Psoas muscle (tissue), 8 donors: ENCODE results near the gene DMAC2. TPM values are rescaled to one million over a fixed set of nuclear protein-coding genes. Genes with fewer than 3 reads are reported as not detected.

Experiments
- ATAC-seq, 4 donors: fragments of 200-7000 bp; cut with Tn5 transposase; one replicate each; pipeline ENCODE4 v1.9.1; 2020; ENCODE audit warnings: moderate library complexity in 3 of 4, mild to moderate bottlenecking in 2 of 4
- DNase-seq, 2 donors: peaks; one replicate each; pipeline ENCODE4 v3.0.0-alpha.2; 2020
- H3K27ac ChIP-seq: fragments of 200-600 bp; one replicate; pipeline ENCODE4 v1.8.0; 2022
- H3K27me3 ChIP-seq, 3 donors: fragments of 200-600 bp in 1 of 3; one replicate each; pipeline versions ENCODE4 v1.6.1 to v1.8.0; 2013 to 2022; ENCODE audit warnings: low read length in 2 of 3, mild to moderate bottlenecking in 2 of 3, moderate library complexity in 1 of 3; ENCODE audit not compliant: insufficient read depth in 3 of 3
- H3K36me3 ChIP-seq, 2 donors: fragments of 200-600 bp in 1 of 2; one replicate each; pipeline versions ENCODE4 v1.6.1 to v1.8.0; 2013 to 2022; ENCODE audit warnings: low read depth in 1 of 2, mild to moderate bottlenecking in 1 of 2, moderate library complexity in 1 of 2; ENCODE audit not compliant: insufficient read depth in 1 of 2
- H3K4me1 ChIP-seq: fragments of 200-600 bp; one replicate; pipeline ENCODE4 v1.8.0; 2022
- H3K4me3 ChIP-seq: fragments of 200-600 bp; one replicate; pipeline ENCODE4 v1.8.0; 2022; ENCODE audit warnings: mild to moderate bottlenecking
- H3K9me3 ChIP-seq: fragments of 200-600 bp; one replicate; pipeline ENCODE4 v1.8.0; 2022
- CTCF ChIP-seq: fragments of 200-600 bp; IDR thresholded peaks from one replicate; pipeline ENCODE4 v1.8.0; 2022; ENCODE audit warnings: antibody characterized with exemption
- WGBS, 3 donors: extraction: QIAGEN DNeasy Blood & Tissue Kit; methylation state at CpG; one replicate each; pipeline versions ENCODE4 v1.1.6 to v1.1.7; 2013; 5-methylcytosine and 5-hydroxymethylcytosine counted together
- intact Hi-C, 2 donors: fragments of 100-400 bp; cut with DNase I; formaldehyde crosslinking; loops; one replicate each; pipeline versions ENCODE4 v1.11.0 to v1.14.2; 2022
- polyA plus RNA-seq, 3 donors: library from polyadenylated mRNA; stranded (reverse); fragments of 200-250 nt; gene quantifications; one replicate each; pipeline ENCODE4 v1.2.3, GENCODE V29; 2013
- total RNA-seq, 4 donors: library from RNA; stranded (reverse); fragmentation: NEBNext Ultra II Directional in 2 of 4; extraction: Animal tissue kit (Norgen Biotek cat#: 25700) in 2 of 4; gene quantifications; one replicate each; pipeline versions ENCODE4 v1.2.1 to v1.2.4, GENCODE V29; 2021 to 2023
- donor health status: healthy with polysubstance abuse.
- donor health status: DM: no; HTN: no; CAD: no; lungs with moderate emphysema.
- donor health status: Bipolar disorder and iron deficiency.
- donor health status: healthy.
- donor health status: DM: yes; HTN: yes; CAD: no.
- donor health status: DM: no; HTN: no; CAD: no.
- donor health status: DM: no; HTN: no; CAD: no.
- donor health status: DM: yes; HTN: yes; CAD: no.

Gene DMAC2
- total and polyA plus RNA-seq, 7 donors: 37.6 to 113 (median 68.5) TPM

GRCh38 chr19:41431426-41432386 lies 8.0 kb downstream of the DMAC2 start:
- intact Hi-C loops: loop anchor here in 1 of 2 donors (10.0 kb wide), 1 partner anchor 227 kb away; no protein-coding TSS in a partner anchor
- Histone ChIP-seq H3K27me3 (no peaks in the 10 kb centered on the region), H3K9me3 (no peaks in the 10 kb centered on the region), H3K36me3 (peaks cover 12 to 65% of the 10 kb centered on the region in 2 donors), H3K4me1 (peaks cover 17% of the 10 kb centered on the region), H3K27ac (peak overlapping the region; percentile 83), H3K4me3 (no peak overlapping the region)
- DNase-seq: peak; percentile 59 to 68
- peak; percentile 40 for TF ChIP-seq CTCF
- ATAC-seq: peak; percentile 75 to 94 (median 88)
- WGBS, 3 donors: 34 to 54% (median 38%) methylated on average over 23 of the region's 23 CpGs

DNA sequence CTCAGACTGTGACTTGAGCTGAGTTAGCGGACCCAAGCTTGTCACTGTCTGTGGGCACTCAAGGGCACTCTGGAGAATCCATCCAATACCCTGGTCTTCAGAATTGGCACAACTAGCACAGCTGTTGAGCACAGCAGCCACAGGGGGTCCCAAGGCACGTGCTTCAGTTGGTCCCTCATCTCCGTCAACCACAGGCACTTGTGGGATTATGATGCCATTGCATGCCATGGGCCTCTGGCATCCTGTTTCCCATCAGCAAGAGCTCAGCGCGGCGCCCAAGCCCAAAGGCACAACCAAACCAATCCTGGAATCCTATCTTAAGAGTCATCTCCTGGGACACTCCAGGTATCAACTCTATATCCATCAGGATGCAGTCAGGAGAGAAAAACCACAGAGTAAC lies 8.8 kb downstream of the DMAC2 start:
- ATAC-seq (peak in 1 of 4 donors; percentile 9), DNase-seq (no peak)
- WGBS, 3 donors: 59 to 87% (median 69%) methylated on average over 6 of the region's 6 CpGs
- H3K36me3 ChIP-seq: peaks cover 9 to 63% of the 10 kb centered on the region in 2 donors
- no peaks in the 10 kb centered on the region for H3K9me3 ChIP-seq
- intact Hi-C loops: loop anchor here in 1 of 2 donors (10.0 kb wide), 1 partner anchor 226 kb away; no protein-coding TSS in a partner anchor
- H3K27me3 ChIP-seq: no peaks in the 10 kb centered on the region
- peak overlapping the region; percentile 83 for H3K27ac ChIP-seq
- peaks cover 17% of the 10 kb centered on the region for H3K4me1 ChIP-seq
- TF ChIP-seq CTCF: no peak
- no peak overlapping the region for H3K4me3 ChIP-seq

DNA sequence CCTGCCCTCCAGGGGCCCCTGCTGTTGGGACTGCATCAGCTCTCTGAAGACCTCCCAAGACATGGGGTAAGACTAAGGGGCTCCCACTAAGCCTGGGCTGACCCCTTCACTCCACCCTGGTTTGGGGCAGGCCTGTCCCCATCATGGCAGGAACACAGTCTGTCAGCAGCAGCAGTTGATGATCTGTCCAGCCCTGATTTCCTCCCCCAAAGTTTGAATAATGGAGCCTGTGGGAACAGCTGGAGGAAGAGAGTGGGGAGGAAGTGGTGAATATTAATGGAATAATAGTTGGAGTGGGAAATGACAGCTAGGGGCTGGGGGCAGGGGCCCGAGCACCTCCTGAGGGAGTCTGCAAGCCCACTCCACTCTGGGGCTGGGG lies 11.2 kb downstream of the DMAC2 start:
- H3K4me1 ChIP-seq: peaks cover 17% of the 10 kb centered on the region
- no peaks in the 10 kb centered on the region for H3K9me3 ChIP-seq
- H3K36me3 ChIP-seq: peaks cover 7 to 63% of the 10 kb centered on the region in 2 donors
- peak overlapping the region; percentile 64 for H3K4me3 ChIP-seq
- DNase-seq: no peak
- WGBS, 3 donors: 57 to 100% (median 62%) methylated on average over 1 of the region's 1 CpG
- no peaks in the 10 kb centered on the region for H3K27me3 ChIP-seq
- no peak for TF ChIP-seq CTCF
- ATAC-seq: no peak
- intact Hi-C loops: loop anchor here in 1 of 2 donors (5.0 kb wide), 2 partner anchors 46 to 106 kb away; no protein-coding TSS in a partner anchor
- peak overlapping the region; percentile 72 for H3K27ac ChIP-seq

DNA sequence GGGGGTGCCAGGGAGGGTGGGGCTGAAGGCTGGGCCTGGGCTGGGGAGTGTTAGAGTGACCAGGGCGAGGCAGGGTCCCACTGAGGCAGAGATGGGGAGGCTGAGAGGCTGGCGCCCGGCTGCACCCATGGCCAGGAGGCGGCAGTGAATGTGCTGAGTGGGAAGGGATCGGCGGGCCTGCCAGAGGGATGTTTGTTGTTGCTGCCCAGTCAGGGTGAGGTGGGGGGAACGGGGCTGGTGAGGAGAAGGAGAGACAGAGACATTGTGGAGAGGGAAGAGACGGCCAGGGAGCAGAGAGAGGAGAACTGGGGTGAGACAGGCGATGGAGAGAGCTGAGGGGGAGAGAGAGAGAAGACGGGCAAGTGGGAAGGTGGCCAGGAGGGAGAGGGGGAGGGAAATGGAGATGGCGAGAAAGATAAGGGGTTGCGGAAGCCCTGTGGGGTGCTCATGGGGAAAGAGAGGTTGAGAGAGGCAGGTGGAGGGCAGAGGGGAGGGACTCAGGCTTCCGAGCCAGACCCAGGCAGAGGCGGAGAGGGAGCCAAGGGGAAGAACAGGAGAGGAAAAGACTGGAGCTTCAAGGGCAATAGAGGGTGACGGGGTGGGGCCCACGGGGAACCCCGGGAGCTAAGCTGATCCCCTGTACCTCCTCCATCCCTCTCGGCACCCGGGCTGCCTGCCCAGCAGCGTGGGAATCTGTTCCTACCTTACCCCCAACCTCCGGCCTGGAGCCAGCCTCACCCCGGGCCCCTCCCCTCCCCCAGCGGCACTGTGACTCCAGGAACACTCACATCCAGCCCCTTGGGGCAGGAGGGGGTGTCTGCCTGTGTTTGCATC lies 11.8 kb downstream of the DMAC2 start:
- intact Hi-C loops: loop anchor here in 1 of 2 donors (5.0 kb wide), 2 partner anchors 46 to 106 kb away; no protein-coding TSS in a partner anchor
- Histone ChIP-seq H3K36me3 (peaks cover 3 to 63% of the 10 kb centered on the region in 2 donors), H3K4me1 (peaks cover 17% of the 10 kb centered on the region), H3K9me3 (no peaks in the 10 kb centered on the region), H3K27ac (peak overlapping the region; percentile 72), H3K27me3 (no peaks in the 10 kb centered on the region), H3K4me3 (peak overlapping the region; percentile 64)
- WGBS, 3 donors: 18 to 34% (median 33%) methylated on average over 23 of the region's 23 CpGs
- DNase-seq: peak in 1 of 2 donors; percentile 41
- ATAC-seq: peak in 1 of 4 donors; percentile 2
- no peak for TF ChIP-seq CTCF
